Measurements from ENCODE around the gene GCC1. TPM values are rescaled to one million over a fixed set of nuclear protein-coding genes. Genes with fewer than 3 reads are reported as not detected.

The GCC1 gene
- polyA plus RNA-seq, 3 donors = 5.9 to 9.2 (median 6.4) TPM

GRCh38 chr7:127532151-127532550, 53.2 kb downstream of the GCC1 start:
- WGBS (ENCODE audit: insufficient coverage) = 0% methylated on average over 2 of the region's 2 CpGs
- Histone ChIP-seq H3K4me1 (ENCODE audit: control insufficient read depth in 1 of 2, insufficient read depth in 2 of 2, low read length in 2 of 2) (no peaks in the 10 kb centered on the region), H3K4me3 (replicated peaks in 1 of 3; ENCODE audit: low read depth in 2 of 3, low read length in 3 of 3) (no peak overlapping the region), H3K4me2 (replicated peaks; ENCODE audit: extremely low read depth, low read length, poor library complexity, severe bottlenecking) (no peak overlapping the region), H2AFZ (ENCODE audit: insufficient read depth, low read depth, low read length, poor library complexity, severe bottlenecking) (no peak overlapping the region), H3K9me3 (replicated peaks in 1 of 2; ENCODE audit: control insufficient read depth in 1 of 2, insufficient read depth in 1 of 2, low read length in 2 of 2) (no peaks in the 10 kb centered on the region), H4K20me1 (ENCODE audit: insufficient read depth, low read length) (no peaks in the 10 kb centered on the region), H3K27me3 (ENCODE audit: control insufficient read depth in 2 of 2, insufficient read depth in 2 of 2, low read length in 2 of 2) (peaks cover 21 to 22% of the 10 kb centered on the region in 2 donors), H3K79me2 (ENCODE audit: insufficient read depth, low read length) (no peaks in the 10 kb centered on the region), H3K36me3 (replicated peaks in 1 of 2; ENCODE audit: control insufficient read depth in 1 of 2, insufficient read depth in 2 of 2, low read length in 2 of 2) (no peaks in the 10 kb centered on the region), H3K27ac (ENCODE audit: low read depth in 1 of 2, low read length in 2 of 2) (no peak overlapping the region), H3K9ac (ENCODE audit: insufficient read depth, low read length, poor library complexity, severe bottlenecking) (no peak overlapping the region)
- H3K4me1 Mint-ChIP-seq = peaks cover 4% of the 10 kb centered on the region
- peaks cover 0 to 14% (median 12%) of the 10 kb centered on the region in 7 donors for H3K9me3 Mint-ChIP-seq
- H3K27ac Mint-ChIP-seq = no peak overlapping the region
- intact Hi-C loops (cut with micrococcal nuclease) = no loop called here
- no peak overlapping the region for H3K4me3 Mint-ChIP-seq
- no peak for TF ChIP-seq CTCF (IDR thresholded peaks at IDR 0.05)
- no peak for DNase-seq
- H3K27me3 Mint-ChIP-seq (ENCODE audit: low read depth in 3 of 3) = peaks cover 25 to 49% (median 36%) of the 10 kb centered on the region in 3 donors
- no peaks in the 10 kb centered on the region for H3K36me3 Mint-ChIP-seq

Other genes starting within 250 kb of the GCC1 start
- gene ZNF800, start 192.9 kb downstream of the GCC1 start, polyA plus RNA-seq = 10 to 100 TPM; 11.8 to 19.6 (median 16.2) TPM
- 100 to 1,000 TPM; 278 to 408 (median 313) TPM for gene ARF5, start 2.8 kb upstream of the GCC1 start, polyA plus RNA-seq
- gene FSCN3, start 8.1 kb upstream of the GCC1 start, polyA plus RNA-seq = 1 to 10 TPM in 1 of 3 donors, under 1 TPM in 1, not detected in 1; 0.34 to 3.2 TPM
- not detected for gene PAX4, start 32.5 kb upstream of the GCC1 start, polyA plus RNA-seq
- 10 to 100 TPM; 46.5 to 97.3 (median 79.8) TPM for gene SND1, start 66.6 kb upstream of the GCC1 start, polyA plus RNA-seq

Data from CD14-positive monocyte (primary cell).